Measurements from ENCODE around the gene CYP21A2.
"Not testable (repeated sequence)": the region's sequence is repeated elsewhere in the genome, so short reads cannot be mapped to it uniquely, and the experiment has no call there.

CYP21A2 gene

DNA sequence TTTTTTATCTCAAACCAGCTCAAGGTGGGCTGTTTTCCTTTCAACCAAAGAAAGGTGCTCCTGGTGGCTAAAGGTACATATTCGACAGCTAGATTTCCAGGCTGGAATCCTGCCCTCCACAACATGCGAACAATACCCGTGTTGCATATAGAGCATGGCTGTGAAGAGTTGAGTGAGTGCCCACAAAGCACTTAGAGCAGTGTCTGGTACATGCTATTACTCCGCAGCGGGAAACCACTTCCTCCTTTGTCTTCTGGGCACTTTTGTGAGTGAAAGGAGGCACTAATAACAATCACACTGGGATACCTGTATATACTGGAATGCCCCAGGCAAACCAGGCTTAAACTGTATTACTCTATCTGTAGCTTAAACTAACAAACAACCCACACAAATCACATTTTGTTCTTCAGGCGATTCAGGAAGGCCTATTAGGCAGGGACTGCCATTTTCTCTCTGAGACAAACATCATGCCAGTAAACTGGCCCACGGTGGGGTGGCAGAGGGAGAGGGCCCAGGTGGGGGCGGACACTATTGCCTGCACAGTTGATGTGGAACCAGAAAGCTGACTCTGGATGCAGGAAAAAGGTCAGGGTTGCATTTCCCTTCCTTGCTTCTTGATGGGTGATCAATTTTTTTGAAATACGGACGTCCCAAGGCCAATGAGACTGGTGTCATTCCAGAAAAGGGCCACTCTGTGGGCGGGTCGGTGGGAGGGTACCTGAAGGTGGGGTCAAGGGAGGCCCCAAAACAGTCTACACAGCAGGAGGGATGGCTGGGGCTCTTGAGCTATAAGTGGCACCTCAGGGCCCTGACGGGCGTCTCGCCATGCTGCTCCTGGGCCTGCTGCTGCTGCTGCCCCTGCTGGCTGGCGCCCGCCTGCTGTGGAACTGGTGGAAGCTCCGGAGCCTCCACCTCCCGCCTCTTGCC, at the start of gene CYP21A2:
CYP21A2 (plus strand) TSS at position 818 of the 927 bp plus-strand sequence; CDS start at position 826, 8 bp downstream.
- DNase-seq = not testable (repeated sequence)

DNA sequence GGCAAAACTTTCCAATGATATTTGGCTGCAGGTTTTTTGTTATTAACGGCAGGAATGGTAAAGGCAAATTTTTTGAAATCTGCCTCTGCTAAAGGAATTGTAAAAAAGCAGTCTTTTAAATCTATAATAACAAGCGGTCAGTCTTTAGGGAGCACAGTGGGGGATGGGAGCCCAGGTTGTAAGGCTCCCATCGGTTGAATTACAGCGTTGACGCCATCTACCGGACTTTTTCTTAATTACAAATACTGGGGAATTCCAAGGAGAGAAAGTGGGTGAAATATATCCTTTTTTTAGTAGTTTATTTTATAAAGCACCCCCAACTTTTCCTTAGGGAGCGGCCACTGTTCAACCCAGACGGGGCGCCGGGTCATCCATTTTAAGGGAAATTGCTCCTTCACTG, 48.9 kb upstream of the CYP21A2 start:
- not testable (repeated sequence) for DNase-seq

DNA sequence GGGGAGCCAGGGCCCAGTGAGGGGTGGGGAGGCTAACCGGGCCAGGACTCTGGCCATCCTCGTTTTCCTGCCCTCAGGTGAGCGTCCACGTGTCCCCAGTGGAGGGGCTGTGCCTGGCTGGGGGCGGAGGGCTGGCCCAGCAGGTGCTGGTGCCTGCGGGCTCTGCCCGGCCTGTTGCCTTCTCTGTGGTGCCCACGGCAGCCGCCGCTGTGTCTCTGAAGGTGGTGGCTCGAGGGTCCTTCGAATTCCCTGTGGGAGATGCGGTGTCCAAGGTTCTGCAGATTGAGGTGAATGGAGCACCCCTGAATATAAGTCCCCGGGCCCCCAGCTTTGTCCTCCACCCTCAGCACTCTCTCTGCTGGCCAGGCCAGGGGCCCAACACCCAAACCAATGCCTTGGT, 43.8 kb upstream of the CYP21A2 start:
- DNase-seq = not testable (repeated sequence)

DNA sequence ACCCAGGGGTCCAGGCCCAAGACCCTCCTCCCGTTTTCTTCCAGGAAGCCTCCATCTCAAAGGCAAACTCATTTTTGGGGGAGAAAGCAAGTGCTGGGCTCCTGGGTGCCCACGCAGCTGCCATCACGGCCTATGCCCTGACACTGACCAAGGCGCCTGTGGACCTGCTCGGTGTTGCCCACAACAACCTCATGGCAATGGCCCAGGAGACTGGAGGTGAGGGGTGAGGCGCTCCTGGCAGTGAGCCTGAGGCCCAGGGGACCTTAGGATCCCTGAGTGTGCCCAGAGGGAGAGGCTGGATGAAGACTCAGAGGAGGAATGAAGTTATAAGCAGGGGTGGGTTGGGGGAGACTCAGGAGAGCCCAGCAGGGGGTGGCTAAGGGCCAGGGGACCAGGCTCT, 41.8 kb upstream of the CYP21A2 start:
- DNase-seq = not testable (repeated sequence)

DNA sequence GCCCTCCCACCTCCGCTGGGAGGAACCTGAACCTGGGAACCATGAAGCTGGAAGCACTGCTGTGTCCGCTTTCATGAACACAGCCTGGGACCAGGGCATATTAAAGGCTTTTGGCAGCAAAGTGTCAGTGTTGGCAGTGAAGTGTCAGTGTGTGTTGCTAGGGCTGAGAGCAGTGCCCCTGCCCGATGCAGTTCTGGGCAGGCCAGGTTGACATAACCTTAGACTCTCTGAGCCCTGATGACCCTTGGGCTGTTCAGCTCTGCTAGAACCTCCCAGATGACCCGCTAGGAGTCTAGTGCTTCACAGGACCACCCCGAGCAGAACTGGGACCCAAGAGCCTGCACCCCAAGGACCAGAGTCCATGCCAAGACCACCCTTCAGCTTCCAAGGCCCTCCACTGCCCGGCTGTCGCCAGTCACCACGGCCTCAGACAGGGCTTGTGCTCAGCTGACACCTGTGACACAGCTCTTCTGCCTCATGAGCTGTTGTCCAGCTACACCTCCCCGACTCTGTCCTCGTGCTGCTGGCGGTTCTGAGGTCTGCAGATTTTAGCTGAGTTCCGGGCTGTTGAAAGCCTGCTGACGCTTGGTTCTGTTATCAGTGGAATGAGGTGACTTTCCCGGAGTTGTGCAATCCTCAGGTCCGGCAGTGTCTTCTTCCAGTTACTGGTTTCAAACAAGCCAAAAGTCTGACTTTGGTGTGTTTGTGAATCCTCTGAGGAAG, 35.5 kb upstream of the CYP21A2 start:
- not testable (repeated sequence) for DNase-seq

DNA sequence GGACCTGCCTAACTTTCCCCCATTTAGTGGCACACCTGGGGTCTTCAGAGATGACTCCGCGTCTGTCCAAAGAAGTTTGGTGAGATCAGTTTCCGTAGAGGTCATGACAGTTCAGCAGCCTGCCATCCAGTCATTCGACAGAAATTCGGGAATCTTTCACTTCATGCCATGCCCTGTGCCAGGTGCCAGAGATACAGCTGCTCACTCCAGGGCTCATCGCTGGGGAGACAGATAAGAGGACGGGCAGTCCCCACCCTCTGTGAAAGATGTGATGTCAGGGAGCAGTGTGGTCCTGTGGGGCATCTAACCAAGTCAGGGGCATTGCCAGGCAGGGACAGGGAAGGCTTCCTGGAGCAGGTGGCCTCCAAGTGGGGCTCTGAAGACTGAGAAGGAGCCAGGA, 34.9 kb upstream of the CYP21A2 start:
- not testable (repeated sequence) for DNase-seq

DNA sequence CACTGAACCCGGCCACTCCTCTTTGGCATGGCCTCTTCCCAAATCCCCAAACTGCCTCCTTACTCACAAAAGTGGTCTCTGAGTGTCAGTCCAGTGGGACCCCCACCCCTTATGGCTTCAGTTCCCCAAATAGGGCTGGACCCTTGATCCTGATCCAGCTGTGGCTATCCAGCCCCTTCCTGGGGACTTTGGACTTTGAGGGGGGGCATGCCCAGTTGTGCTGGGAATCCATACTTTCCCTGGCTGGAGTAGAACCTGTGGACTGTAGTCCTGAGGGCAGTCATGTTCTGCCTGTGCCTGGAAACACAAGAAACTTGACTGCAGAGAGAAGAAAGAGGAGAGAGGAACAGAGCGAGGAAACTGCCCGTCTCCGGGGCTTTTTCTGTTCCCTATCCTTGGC, 33.8 kb upstream of the CYP21A2 start:
- not testable (repeated sequence) for DNase-seq

DNA sequence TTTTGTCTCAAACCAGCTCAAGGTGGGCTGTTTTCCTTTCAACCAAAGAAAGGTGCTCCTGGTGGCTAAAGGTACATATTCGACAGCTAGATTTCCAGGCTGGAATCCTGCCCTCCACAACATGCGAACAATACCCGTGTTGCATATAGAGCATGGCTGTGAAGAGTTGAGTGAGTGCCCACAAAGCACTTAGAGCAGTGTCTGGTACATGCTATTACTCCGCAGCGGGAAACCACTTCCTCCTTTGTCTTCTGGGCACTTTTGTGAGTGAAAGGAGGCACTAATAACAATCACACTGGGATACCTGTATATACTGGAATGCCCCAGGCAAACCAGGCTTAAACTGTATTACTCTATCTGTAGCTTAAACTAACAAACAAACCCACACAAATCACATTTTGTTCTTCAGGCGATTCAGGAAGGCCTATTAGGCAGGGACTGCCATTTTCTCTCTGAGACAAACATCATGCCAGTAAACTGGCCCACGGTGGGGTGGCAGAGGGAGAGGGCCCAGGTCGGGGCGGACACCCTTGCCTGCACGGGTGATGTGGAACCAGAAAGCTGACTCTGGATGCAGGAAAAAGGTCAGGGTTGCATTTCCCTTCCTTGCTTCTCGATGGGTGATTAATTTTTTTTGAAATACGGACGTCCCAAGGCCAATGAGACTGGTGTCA, 33.2 kb upstream of the CYP21A2 start:
- DNase-seq = not testable (repeated sequence)

DNA sequence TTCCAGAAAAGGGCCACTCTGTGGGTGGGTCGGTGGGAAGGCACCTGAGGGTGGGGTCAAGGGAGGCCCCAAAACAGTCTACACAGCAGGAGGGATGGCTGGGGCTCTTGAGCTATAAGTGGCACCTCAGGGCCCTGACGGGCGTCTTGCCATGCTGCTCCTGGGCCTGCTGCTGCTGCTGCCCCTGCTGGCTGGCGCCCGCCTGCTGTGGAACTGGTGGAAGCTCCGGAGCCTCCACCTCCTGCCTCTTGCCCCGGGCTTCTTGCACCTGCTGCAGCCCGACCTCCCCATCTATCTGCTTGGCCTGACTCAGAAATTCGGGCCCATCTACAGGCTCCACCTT, 32.7 kb upstream of the CYP21A2 start:
- not testable (repeated sequence) for DNase-seq

DNA sequence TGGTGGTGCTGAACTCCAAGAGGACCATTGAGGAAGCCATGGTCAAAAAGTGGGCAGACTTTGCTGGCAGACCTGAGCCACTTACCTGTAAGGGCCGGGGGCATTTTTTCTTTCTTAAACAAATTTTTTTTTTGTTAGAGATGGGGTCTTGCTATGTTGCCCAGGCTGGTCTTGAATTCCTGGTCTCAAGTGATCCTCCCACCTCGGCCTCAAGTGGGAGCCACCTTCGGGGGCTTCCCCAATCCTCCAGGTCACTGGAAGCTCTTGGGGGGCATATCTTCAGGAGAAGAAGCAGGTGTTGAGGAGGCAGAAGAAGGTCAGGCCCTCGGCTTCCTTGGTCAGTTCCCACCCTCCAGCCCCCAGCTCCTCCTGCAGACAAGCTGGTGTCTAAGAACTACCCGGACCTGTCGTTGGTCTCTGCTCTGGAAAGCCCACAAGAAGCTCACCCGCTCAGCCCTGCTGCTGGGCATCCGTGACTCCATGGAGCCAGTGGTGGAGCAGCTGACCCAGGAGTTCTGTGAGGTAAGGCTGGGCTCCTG, 32.2 kb upstream of the CYP21A2 start:
- DNase-seq = not testable (repeated sequence)

DNA sequence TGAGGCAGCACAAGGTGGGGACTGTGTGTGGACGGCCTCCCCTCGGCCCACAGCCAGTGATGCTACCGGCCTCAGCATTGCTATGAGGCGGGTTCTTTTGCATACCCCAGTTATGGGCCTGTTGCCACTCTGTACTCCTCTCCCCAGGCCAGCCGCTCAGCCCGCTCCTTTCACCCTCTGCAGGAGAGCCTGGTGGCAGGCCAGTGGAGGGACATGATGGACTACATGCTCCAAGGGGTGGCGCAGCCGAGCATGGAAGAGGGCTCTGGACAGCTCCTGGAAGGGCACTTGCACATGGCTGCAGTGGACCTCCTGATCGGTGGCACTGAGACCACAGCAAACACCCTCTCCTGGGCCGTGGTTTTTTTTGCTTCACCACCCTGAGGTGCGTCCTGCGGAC, 31.1 kb upstream of the CYP21A2 start:
- DNase-seq = not testable (repeated sequence)

DNA sequence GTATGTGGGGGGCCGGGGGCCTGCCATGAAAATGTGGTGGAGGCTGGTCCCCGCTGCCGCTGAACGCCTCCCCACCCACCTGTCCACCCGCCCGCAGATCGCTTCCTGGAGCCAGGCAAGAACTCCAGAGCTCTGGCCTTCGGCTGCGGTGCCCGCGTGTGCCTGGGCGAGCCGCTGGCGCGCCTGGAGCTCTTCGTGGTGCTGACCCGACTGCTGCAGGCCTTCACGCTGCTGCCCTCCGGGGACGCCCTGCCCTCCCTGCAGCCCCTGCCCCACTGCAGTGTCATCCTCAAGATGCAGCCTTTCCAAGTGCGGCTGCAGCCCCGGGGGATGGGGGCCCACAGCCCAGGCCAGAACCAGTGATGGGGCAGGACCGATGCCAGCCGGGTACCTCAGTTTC, 30.2 kb upstream of the CYP21A2 start:
- not testable (repeated sequence) for DNase-seq

DNA sequence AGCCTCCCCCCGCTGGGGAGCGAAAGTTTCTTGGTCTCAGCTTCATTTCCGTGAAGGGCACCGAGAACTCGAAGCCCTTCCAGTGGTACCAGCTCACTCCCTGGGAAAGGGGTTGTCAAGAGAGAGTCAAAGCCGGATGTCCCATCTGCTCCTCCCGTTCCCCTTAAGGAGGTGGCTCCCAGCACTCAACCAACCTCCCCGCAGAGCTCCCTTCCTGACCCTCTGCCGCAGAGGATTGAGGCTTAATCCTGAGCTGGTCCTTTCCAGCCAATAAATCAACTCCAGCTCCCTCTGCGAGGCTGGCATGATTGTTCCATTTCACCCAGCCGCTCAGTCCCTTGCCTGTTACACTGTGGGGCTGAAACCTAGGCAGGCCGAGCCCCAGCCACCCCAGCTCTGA, 29.6 kb upstream of the CYP21A2 start:
- not testable (repeated sequence) for DNase-seq

DNA sequence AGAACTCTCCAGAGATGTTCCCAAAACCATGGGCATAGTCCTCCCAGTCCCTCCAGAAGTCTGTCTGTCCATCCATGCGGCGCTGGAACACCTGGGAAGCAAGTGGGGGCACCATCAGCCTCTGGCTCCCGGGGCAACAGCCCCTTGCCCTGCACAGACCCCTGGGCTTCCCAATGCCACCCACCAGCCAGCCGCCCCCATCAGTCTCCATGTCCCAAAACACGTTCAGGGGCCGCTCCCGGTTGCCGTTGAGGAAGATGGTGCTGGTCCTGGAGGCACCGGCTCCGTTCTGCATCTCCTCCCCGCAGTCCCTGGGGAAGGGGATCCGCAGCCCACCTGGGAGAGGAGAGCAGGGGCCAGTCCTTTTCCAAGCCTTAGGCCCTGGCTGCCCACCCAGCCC, 28.7 kb upstream of the CYP21A2 start:
- not testable (repeated sequence) for DNase-seq

DNA sequence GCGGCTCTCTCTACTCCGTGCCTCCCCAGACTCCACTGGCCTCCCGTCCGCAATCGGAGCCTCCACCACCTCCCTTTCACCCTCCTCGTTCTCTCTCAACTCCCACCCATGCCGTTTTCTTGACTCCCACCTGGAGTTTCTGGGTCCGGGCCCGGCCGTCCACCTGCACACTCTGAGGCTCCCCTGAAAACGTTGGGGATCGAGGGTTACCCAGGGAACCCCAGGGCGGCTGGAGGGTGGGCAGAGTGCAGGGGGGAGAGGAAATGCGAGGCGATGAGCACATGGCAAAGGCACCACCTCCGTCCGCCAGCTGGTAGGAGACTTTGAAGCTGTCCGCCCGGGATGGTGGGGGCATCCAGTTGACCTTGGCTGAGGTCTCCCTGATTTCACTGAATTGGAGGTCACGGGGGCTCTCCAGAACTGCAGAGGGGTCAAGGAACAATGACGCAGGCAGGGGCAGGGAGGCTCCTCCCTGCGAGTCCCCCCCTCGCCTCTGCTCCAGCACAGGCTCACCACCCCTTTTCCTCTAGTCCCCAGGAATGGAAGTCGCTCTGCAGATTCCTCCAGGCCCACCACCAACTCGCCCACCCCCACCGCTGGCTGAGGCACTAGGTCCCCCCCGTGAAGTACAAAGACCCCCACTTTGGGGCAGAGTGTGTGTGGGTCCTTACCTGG, 27.2 kb upstream of the CYP21A2 start:
- DNase-seq = not testable (repeated sequence)

DNA sequence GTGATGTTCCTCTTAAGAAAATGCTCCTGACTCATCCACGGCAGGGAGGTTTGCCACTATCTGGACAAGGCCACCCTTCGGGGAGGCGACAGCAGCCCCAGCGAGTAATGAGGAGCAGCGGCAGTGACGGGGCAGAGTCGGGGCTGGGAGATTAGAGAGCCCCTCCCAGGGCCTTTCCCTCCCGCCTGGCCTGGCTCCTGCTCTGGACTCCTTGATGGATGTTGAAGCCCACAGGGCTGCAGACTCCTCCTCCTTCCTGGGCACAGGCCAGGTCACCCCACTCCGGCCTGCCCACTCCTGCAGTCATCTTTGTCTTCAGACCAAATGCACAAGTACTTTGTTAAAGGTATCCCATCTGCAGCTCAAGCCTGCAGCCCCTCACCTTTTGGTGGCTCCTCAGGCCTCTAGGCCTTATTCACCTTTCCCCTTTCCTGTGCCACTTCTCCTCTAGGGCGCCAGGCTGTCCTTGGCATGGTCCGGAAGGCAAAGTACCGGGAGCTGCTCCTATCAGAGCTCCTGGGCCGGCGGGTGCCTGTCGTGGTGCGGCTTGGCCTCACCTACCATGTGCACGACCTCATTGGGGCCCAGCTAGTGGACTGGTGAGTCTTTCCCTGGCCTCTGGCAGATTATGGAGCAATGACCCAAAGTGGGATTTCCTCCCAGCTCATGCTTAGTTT, 25.1 kb upstream of the CYP21A2 start:
- DNase-seq = not testable (repeated sequence)

DNA sequence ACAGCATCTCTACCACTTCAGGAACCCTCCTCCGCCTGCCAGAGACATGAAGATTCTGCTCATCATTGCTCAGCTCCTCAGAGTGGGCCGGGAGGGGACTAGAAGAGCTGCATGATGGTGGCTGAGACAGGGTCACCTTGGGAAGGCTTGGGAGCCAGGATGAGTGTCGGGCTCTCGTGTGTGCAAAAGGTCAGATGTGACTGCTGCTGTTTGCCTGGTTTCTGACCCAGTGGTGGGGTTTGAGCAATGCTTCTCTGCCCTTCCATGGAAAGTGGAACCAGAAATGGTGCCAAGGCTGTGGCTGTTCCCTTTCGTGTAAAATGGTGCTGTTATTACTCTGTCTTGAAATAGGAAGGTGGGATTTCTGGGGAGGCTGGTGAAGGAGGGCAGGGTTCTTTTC, 24.5 kb upstream of the CYP21A2 start:
- not testable (repeated sequence) for DNase-seq

DNA sequence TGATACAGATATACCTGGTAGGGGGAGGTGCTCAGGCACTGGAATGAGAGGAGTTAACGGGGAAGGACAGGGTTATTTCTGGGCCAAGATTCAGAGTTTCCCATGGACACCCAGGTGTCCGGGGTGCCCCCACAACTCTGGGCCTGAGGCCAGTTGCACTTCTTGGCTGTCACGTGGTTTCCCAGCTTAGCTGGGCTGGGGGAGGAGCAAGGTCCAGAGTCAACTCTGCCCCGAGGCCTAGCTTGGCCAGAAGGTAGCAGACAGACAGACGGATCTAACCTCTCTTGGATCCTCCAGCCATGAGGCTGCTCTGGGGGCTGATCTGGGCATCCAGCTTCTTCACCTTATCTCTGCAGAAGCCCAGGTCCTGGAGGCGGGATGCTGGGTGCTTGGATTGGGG, 23.7 kb upstream of the CYP21A2 start, which contains the start of gene C4B:
C4B (plus strand) TSS at position 249 of the 400 bp plus-strand sequence; CDS start at position 300, 51 bp downstream.
- DNase-seq = not testable (repeated sequence)

DNA sequence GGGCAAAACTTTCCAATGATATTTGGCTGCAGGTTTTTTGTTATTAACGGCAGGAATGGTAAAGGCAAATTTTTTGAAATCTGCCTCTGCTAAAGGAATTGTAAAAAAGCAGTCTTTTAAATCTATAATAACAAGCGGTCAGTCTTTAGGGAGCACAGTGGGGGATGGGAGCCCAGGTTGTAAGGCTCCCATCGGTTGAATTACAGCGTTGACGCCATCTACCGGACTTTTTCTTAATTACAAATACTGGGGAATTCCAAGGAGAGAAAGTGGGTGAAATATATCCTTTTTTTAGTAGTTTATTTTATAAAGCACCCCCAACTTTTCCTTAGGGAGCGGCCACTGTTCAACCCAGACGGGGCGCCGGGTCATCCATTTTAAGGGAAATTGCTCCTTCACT, 16.1 kb upstream of the CYP21A2 start:
- DNase-seq = not testable (repeated sequence)

DNA sequence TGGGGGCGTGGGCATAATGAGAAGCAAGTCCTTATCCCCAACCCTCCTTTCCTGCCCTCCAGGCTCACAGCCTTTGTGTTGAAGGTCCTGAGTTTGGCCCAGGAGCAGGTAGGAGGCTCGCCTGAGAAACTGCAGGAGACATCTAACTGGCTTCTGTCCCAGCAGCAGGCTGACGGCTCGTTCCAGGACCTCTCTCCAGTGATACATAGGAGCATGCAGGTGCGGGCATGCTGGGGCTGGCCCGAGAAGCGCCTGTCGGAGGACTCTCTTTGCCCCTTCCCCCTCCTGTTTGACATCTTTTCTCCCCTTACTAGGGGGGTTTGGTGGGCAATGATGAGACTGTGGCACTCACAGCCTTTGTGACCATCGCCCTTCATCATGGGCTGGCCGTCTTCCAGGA, 9.6 kb upstream of the CYP21A2 start:
- DNase-seq = not testable (repeated sequence)

DNA sequence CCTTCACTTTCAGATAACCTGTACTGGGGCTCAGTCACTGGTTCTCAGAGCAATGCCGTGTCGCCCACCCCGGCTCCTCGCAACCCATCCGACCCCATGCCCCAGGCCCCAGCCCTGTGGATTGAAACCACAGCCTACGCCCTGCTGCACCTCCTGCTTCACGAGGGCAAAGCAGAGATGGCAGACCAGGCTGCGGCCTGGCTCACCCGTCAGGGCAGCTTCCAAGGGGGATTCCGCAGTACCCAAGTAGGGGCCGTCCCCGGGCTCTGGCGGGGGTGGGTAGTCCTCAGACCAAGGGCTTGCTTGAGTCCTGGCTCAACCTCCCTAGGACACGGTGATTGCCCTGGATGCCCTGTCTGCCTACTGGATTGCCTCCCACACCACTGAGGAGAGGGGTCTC, 8.7 kb upstream of the CYP21A2 start:
- not testable (repeated sequence) for DNase-seq
